Measurements from ENCODE around the gene ZNF280B.

DNA sequence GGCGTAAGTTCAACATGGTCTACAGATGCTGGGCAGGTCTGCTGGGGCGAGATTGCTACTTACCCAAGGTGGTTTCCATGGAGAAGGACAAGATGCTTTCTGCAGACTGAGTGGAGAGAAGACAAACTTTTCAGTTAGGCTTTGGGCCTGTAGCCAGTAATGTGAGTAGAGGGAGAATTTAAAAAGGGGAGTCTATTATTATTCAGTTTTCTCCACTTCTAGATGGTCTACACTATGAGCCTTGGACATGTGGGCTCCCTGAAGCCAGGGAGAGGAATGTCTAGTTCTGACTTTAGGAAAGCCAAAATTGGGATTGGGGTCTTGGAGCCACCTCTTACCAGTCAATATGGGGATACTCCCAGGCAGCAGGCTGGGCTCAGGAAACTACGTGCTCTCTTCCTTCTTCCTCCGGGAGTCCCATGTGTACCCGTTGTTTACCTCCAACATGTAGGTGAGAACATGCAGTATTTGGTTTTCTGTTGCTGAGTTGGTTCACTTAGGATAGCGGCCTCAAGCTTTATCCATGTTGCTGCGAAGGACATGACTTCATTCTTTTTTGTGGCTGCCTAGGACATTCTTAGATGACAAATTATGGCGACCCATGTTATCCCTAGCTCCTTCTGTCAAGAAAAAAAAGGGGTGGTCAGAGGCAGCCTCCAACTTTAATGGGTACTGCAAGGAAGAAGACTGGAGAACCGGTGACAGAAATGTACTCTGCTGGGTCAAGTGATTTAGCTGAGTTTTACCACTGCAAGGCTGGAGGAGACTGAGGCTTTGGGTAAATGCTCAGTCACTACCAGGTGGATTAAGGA, 26.3 kb upstream of the ZNF280B start:
- TF ChIP-seq, protein P1, sequence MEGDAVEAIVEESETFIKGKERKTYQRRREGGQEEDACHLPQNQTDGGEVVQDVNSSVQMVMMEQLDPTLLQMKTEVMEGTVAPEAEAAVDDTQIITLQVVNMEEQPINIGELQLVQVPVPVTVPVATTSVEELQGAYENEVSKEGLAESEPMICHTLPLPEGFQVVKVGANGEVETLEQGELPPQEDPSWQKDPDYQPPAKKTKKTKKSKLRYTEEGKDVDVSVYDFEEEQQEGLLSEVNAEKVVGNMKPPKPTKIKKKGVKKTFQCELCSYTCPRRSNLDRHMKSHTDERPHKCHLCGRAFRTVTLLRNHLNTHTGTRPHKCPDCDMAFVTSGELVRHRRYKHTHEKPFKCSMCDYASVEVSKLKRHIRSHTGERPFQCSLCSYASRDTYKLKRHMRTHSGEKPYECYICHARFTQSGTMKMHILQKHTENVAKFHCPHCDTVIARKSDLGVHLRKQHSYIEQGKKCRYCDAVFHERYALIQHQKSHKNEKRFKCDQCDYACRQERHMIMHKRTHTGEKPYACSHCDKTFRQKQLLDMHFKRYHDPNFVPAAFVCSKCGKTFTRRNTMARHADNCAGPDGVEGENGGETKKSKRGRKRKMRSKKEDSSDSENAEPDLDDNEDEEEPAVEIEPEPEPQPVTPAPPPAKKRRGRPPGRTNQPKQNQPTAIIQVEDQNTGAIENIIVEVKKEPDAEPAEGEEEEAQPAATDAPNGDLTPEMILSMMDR (conservative IDR thresholded peaks at IDR 0.05; ENCODE audit: low read depth, low read length) = no peak
- TF ChIP-seq EZH2 (IDR thresholded peaks at IDR 0.05; ENCODE audit: borderline replicate concordance, low read depth, low read length, poor library complexity, severe bottlenecking) = no peak

All from A673 (cell line).